Pancreas (tissue), 10 donors: Measurements from ENCODE around the gene RBM6. TPM values are rescaled to one million over a fixed set of nuclear protein-coding genes. Genes with fewer than 3 reads are reported as not detected.

ENCODE experiments used
- ATAC-seq, 4 donors: fragments of 200-7000 bp; cut with Tn5 transposase; one replicate each; pipeline versions ENCODE4 v1.8.0 to v1.9.1; 2020; ENCODE audit warnings: mild to moderate bottlenecking in 4 of 4, moderate library complexity in 4 of 4
- DNase-seq, 6 donors: peaks; one replicate each; pipeline ENCODE4 v3.0.0-alpha.2; 2020
- FAIRE-seq: peaks from 2 replicates; lab custom pipeline; 2012; peaks lifted over from hg19 to GRCh38; lab: Jason Lieb, UNC
- H3K27ac ChIP-seq, 4 donors: fragments of 200-600 bp; sonication (generic); 1 replicate in 3 of 4; 2 replicates in 1 of 4; pipeline versions ENCODE4 v1.5.0 to v1.8.0; 2020
- H3K27me3 ChIP-seq, 4 donors: fragments of 200-600 bp; one replicate each; pipeline ENCODE4 v1.8.0; 2021
- H3K36me3 ChIP-seq, 3 donors: fragments of 200-600 bp; sonication (generic) in 1 of 3; one replicate each; pipeline versions ENCODE4 v1.5.0 to v1.8.0; 2020 to 2021
- H3K4me1 ChIP-seq, 3 donors: fragments of 200-600 bp; one replicate each; pipeline ENCODE4 v1.8.0; 2021
- H3K4me3 ChIP-seq, 4 donors: fragments of 200-600 bp; sonication (generic) in 2 of 4; one replicate each; pipeline versions ENCODE4 v1.5.0 to v1.8.0; 2020 to 2021
- H3K9me3 ChIP-seq, 4 donors: fragments of 200-600 bp; one replicate each; pipeline ENCODE4 v1.8.0; 2021
- WGBS, 2 donors: extraction: QIAGEN DNeasy Blood & Tissue Kit; methylation state at CpG; one replicate each; pipeline ENCODE4 v1.1.7; 2013; 5-methylcytosine and 5-hydroxymethylcytosine counted together
- intact Hi-C, 3 donors: fragments of 100-400 bp; cut with DNase I; formaldehyde crosslinking; loops; one replicate each; pipeline versions ENCODE4 v1.11.1 to v1.14.2; 2022
- polyA plus RNA-seq, 2 donors: library from polyadenylated mRNA; stranded (reverse); fragments of 200-250 nt; gene quantifications; one replicate each; pipeline ENCODE4 v1.2.3, GENCODE V29; 2013
- total RNA-seq, 6 donors: library from RNA; stranded (reverse); fragmentation: NEBNext Ultra II Directional in 4 of 6; extraction: Animal tissue kit (Norgen Biotek cat#: 25700) in 4 of 6; gene quantifications; one replicate each; pipeline versions ENCODE4 v1.2.1 to v1.2.4, GENCODE V29; 2021 to 2023
- TF ChIP-seq, protein P1 (sequence below), 4 donors: fragments of 200-600 bp; sonication (generic) in 3 of 4; IDR thresholded peaks; one replicate each; pipeline versions ENCODE4 v1.5.0 to v1.8.0; 2021; ENCODE audit warnings: antibody characterized with exemption in 4 of 4
- donor health status: healthy with polysubstance abuse.
- donor health status: DM: no; HTN: no; CAD: no; lungs with moderate emphysema.
- donor health status: DM: no; HTN: no; CAD: no.
- donor health status: control.
- donor health status: control.
- donor health status: Bipolar disorder and iron deficiency.
- donor health status: DM: yes; HTN: yes; CAD: no.
- donor health status: DM: no; HTN: no; CAD: no.
- donor health status: DM: no; HTN: no; CAD: no.
- donor health status: DM: yes; HTN: yes; CAD: no.

Gene RBM6
- total and polyA plus RNA-seq, 8 donors, result 24.9 to 249 (median 43.9) TPM

DNA sequence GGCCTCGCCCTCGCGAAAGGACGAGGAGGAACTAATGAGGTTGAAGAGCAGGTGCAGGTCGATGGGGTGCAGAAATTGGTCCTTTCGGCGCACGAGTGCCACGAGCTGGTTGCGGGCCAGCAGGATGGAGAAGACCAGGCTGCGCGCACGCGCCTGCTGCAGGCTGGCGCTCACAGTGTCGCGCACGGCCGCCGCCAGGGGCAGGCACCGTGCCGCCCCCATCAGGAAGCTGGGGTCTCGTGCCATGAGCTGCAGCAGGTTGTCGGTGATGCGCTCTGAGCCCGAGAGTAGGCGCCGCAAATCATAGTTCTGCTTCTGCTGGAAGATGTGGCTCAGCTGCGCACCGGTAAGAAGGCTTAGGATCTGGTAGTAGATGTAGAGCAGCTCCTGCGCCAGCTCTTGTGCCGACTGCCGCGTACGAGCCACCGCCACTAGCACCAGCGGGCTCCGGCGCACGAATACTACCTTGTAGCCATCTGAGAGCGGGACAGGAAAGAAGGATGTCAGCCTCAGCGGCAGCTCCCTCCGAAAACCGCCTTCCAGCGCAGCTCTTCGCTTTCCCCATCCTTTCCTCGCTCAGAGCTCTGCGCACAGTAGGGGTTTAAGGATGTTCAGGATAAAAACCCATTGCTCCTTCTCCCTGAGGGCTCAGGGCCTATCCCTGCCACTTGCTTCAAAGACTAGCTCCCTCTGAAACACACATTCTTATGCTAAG, 29.4 kb upstream of the RBM6 start:
- DNase-seq (no peak), ATAC-seq (no peak), FAIRE-seq (no peak)
- 87 to 89% methylated on average over 48 of the region's 48 CpGs for WGBS, 2 donors
- TF ChIP-seq, protein P1, sequence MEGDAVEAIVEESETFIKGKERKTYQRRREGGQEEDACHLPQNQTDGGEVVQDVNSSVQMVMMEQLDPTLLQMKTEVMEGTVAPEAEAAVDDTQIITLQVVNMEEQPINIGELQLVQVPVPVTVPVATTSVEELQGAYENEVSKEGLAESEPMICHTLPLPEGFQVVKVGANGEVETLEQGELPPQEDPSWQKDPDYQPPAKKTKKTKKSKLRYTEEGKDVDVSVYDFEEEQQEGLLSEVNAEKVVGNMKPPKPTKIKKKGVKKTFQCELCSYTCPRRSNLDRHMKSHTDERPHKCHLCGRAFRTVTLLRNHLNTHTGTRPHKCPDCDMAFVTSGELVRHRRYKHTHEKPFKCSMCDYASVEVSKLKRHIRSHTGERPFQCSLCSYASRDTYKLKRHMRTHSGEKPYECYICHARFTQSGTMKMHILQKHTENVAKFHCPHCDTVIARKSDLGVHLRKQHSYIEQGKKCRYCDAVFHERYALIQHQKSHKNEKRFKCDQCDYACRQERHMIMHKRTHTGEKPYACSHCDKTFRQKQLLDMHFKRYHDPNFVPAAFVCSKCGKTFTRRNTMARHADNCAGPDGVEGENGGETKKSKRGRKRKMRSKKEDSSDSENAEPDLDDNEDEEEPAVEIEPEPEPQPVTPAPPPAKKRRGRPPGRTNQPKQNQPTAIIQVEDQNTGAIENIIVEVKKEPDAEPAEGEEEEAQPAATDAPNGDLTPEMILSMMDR (IDR thresholded peaks at IDR 0.05), result no peak
- no peaks in the 10 kb centered on the region for H3K9me3 ChIP-seq
- H3K4me1 ChIP-seq, result peaks cover 0 to 10% (median 0%) of the 10 kb centered on the region in 3 donors
- no peak overlapping the region for H3K4me3 ChIP-seq
- intact Hi-C loops, result no loop called here
- H3K27me3 ChIP-seq, result no peaks in the 10 kb centered on the region
- H3K36me3 ChIP-seq, result no peaks in the 10 kb centered on the region
- no peak overlapping the region for H3K27ac ChIP-seq

DNA sequence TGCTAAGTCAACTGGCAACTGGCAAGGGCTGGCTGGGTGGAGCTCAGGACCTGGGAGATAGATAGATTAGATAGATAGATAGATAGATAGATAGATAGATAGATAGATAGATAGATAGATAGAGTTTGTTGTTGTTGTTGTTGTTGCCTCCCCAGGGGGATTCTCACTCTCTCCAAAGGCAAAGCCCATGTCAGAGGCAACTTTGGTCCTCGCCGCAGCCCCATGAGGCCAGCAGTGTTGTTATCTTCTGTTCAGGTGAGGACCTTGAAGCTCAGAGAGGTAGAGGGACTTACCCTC, 28.9 kb upstream of the RBM6 start:
- peaks cover 0 to 6% (median 0%) of the 10 kb centered on the region in 3 donors for H3K4me1 ChIP-seq
- ATAC-seq (no peak), FAIRE-seq (no peak), DNase-seq (no peak)
- no peak overlapping the region for H3K27ac ChIP-seq
- WGBS, 2 donors, result 94 to 100% methylated on average over 2 of the region's 2 CpGs
- TF ChIP-seq, protein P1 (IDR thresholded peaks at IDR 0.05), result no peak
- no peaks in the 10 kb centered on the region for H3K9me3 ChIP-seq
- no peaks in the 10 kb centered on the region for H3K36me3 ChIP-seq
- intact Hi-C loops, result no loop called here
- H3K4me3 ChIP-seq, result no peak overlapping the region
- no peaks in the 10 kb centered on the region for H3K27me3 ChIP-seq

DNA sequence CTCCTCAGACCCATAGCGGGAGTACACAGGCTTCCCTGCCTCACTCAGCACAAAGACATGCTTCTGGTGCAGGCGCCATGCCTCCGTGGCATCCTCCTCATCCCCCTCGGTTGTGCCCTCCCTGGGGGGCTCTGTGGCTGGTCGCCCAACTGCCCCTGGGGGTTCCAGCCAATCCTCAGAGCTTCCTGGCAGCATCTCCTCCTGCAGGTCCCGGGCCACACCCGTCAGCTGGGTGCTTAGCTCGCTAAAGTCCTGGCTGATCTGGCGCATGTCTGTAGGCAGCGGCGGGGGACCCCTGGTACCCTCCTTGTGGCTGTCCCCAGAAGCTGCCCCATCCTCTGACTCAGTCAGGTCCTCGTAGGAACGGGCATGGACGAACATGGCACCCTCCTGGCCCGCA, 28.3 kb upstream of the RBM6 start:
- no peak overlapping the region for H3K4me3 ChIP-seq
- H3K27me3 ChIP-seq, result no peaks in the 10 kb centered on the region
- no peak overlapping the region for H3K27ac ChIP-seq
- WGBS, 2 donors, result 90 to 92% methylated on average over 15 of the region's 15 CpGs
- no peaks in the 10 kb centered on the region for H3K36me3 ChIP-seq
- ATAC-seq, result no peak
- H3K4me1 ChIP-seq, result peaks cover 0 to under 1% (median 0%) of the 10 kb centered on the region in 3 donors
- no peak for FAIRE-seq
- TF ChIP-seq, protein P1 (IDR thresholded peaks at IDR 0.05), result no peak
- H3K9me3 ChIP-seq, result no peaks in the 10 kb centered on the region
- no peak for DNase-seq
- intact Hi-C loops, result no loop called here

DNA sequence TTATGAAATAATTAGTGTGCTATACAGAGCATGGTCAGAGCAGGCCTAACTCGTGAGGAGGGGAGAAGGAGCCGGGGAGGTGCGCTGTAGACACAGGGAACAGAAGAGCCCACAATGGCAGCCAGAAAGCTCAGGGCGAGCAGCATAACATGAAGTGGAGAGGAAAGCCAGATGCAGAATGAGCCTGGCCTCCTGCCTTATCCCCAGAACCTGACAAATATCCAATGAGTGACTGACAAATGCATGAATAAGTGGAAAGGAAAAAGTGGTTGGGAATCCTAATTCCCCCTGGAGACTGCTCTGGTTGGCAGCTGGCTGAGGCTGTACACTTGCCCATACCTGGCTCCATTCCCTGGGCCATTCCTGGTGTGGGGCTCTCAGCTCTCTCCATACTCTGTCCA, 27.1 kb upstream of the RBM6 start:
- H3K27ac ChIP-seq, result no peak overlapping the region
- TF ChIP-seq, protein P1 (IDR thresholded peaks at IDR 0.05), result no peak
- DNase-seq, result no peak
- intact Hi-C loops, result no loop called here
- 85 to 94% methylated on average over 4 of the region's 4 CpGs for WGBS, 2 donors
- no peaks in the 10 kb centered on the region for H3K27me3 ChIP-seq
- FAIRE-seq, result no peak
- H3K36me3 ChIP-seq, result no peaks in the 10 kb centered on the region
- no peaks in the 10 kb centered on the region for H3K4me1 ChIP-seq
- ATAC-seq, result no peak
- H3K4me3 ChIP-seq, result no peak overlapping the region
- H3K9me3 ChIP-seq, result no peaks in the 10 kb centered on the region

DNA sequence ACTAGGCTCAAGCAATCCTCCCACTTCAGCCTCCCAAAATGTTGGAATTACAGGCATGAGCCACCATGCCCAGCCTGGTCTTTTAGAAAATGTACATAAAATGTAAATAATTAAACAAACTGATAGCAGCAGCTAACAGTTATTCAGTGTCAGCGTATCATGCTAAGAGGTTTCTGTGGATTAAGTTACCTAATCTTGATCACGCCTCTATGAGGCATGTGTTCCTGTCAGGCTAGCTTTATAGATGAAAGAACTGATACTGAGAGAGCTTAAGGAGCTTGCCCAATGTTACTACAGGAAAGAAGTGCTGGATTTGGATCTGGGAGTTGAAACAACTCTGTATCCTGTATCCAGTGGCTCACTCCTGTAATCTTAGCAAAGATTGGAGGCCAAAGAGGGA, 25.0 kb upstream of the RBM6 start:
- intact Hi-C loops, result no loop called here

More for the DNA sequence above, 25.0 kb upstream of the RBM6 start:
- no peak overlapping the region for H3K4me3 ChIP-seq
- no peaks in the 10 kb centered on the region for H3K4me1 ChIP-seq
- H3K27me3 ChIP-seq, result no peaks in the 10 kb centered on the region
- H3K27ac ChIP-seq, result no peak overlapping the region
- ATAC-seq (no peak), FAIRE-seq (no peak), DNase-seq (no peak)
- WGBS, 2 donors, result 68 to 78% methylated on average over 2 of the region's 2 CpGs
- TF ChIP-seq, protein P1 (IDR thresholded peaks at IDR 0.05), result no peak
- no peaks in the 10 kb centered on the region for H3K9me3 ChIP-seq
- H3K36me3 ChIP-seq, result no peaks in the 10 kb centered on the region
